ENCODE results near the gene PPIL6.

DNA sequence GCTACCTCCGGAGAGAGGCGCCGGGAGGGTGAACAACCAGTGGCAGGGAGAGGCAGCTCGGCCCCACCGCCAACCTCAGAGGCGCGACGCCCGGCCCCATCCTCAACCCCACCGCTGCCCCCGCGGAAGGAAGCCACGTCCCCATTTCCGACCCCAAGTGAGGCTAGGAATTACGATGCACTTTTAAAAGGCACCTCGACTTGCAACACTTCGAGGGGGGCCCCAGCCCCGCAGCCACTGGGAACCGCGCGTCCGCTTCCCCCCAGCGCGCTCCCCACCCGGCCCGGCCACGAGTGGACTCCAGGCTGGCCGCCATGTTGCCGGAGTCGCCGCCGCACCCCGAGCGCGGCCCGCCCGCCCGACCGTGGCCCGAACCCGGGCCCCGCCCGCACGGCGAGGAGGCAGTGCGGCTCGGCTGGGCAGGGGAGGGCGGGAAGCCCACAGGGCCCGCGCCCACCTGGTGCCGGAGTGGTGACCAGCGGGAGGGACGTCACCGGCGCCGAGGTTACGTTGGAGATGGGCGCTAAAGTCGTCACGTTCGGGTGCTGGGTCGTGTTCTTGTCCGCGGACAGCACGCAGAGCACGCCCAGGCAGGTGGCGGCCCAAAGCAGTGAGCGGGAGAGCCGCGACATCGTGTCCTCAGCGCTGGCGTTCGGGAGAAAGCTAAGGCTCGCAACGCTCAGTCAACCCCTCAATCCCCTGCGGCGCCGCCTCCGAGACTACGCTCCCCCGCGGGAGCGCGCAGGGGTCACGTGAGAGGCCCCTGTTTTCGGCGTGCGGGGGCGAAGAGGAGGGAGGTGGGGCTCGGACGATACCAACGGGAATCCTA lies 58.5 kb downstream of the PPIL6 start, which contains the start of gene CD164:
- TF ChIP-seq, protein P1, sequence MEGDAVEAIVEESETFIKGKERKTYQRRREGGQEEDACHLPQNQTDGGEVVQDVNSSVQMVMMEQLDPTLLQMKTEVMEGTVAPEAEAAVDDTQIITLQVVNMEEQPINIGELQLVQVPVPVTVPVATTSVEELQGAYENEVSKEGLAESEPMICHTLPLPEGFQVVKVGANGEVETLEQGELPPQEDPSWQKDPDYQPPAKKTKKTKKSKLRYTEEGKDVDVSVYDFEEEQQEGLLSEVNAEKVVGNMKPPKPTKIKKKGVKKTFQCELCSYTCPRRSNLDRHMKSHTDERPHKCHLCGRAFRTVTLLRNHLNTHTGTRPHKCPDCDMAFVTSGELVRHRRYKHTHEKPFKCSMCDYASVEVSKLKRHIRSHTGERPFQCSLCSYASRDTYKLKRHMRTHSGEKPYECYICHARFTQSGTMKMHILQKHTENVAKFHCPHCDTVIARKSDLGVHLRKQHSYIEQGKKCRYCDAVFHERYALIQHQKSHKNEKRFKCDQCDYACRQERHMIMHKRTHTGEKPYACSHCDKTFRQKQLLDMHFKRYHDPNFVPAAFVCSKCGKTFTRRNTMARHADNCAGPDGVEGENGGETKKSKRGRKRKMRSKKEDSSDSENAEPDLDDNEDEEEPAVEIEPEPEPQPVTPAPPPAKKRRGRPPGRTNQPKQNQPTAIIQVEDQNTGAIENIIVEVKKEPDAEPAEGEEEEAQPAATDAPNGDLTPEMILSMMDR (optimal IDR thresholded peaks at IDR 0.05 in 1 of 3, IDR thresholded peaks at IDR 0.05 in 1 of 3, conservative IDR thresholded peaks at IDR 0.05 in 1 of 3; ENCODE audit: extremely low read depth in 1 of 3, insufficient read depth in 2 of 3, low read length in 3 of 3) = no peak
- TF ChIP-seq EZH2 (IDR thresholded peaks at IDR 0.05; ENCODE audit: low read length) = no peak
